GM21576 (cell line): ENCODE data around the gene PTH2.

ENCODE experiments used
- ATAC-seq: cut with Tn5 transposase; IDR thresholded peaks from one replicate; pipeline ENCODE4 v1.9.1; 2021; ENCODE audit warnings: mild to moderate bottlenecking, moderate library complexity; ENCODE audit not compliant: unreplicated experiment

The PTH2 gene

GRCh38 chr19:49415102-49415809, 8.0 kb downstream of the PTH2 start:
- no peak for ATAC-seq

GRCh38 chr19:49414256-49414655, 9.0 kb downstream of the PTH2 start:
- ATAC-seq, result no peak

GRCh38 chr19:49413348-49413747, 9.9 kb downstream of the PTH2 start:
- ATAC-seq, result no peak

GRCh38 chr19:49411681-49412326, 11.4 kb downstream of the PTH2 start:
- no peak for ATAC-seq

GRCh38 chr19:49409441-49410029, 13.7 kb downstream of the PTH2 start:
- no peak for ATAC-seq

- ATAC-seq, result no peak
Measured at GRCh38 chr19:49408816-49409440, 14.3 kb downstream of the PTH2 start.

GRCh38 chr19:49407482-49408015, 15.7 kb downstream of the PTH2 start:
- ATAC-seq, result no peak

- ATAC-seq, result no peak
Measured at GRCh38 chr19:49407079-49407478, 16.2 kb downstream of the PTH2 start.

GRCh38 chr19:49403404-49404187, 19.6 kb downstream of the PTH2 start:
- no peak for ATAC-seq

GRCh38 chr19:49400029-49400428, 23.2 kb downstream of the PTH2 start:
- ATAC-seq, result no peak

- ATAC-seq, result no peak
Measured at GRCh38 chr19:49398931-49399330, 24.3 kb downstream of the PTH2 start.

GRCh38 chr19:49398001-49398615, 25.1 kb downstream of the PTH2 start:
- ATAC-seq, result no peak

- ATAC-seq, result no peak
Measured at GRCh38 chr19:49396738-49397505, 26.3 kb downstream of the PTH2 start.

GRCh38 chr19:49395581-49396407, 27.4 kb downstream of the PTH2 start:
- no peak for ATAC-seq

GRCh38 chr19:49393881-49394280, 29.4 kb downstream of the PTH2 start:
- no peak for ATAC-seq

GRCh38 chr19:49391581-49392399, 31.5 kb downstream of the PTH2 start:
- ATAC-seq, result no peak

GRCh38 chr19:49390929-49391359, 32.3 kb downstream of the PTH2 start:
- ATAC-seq, result no peak
